ENCODE results near the gene CCNQ. TPM values are rescaled to one million over a fixed set of nuclear protein-coding genes. Genes with fewer than 3 reads are reported as not detected.

Gene CCNQ
- total and polyA plus RNA-seq, 12 donors: 16.9 to 132 (median 22.9) TPM

- peaks cover 0 to 43% (median 0%) of the 10 kb centered on the region in 7 donors for H3K27me3 ChIP-seq
Observed at GRCh38 chrX:153622661-153623309, 23.8 kb upstream of the CCNQ start.

GRCh38 chrX:153621949-153622598 is 23.1 kb upstream of the CCNQ start:
- TF ChIP-seq CTCF (IDR thresholded peaks at IDR 0.05): no peak
- Histone ChIP-seq H3K4me1 (no peaks in the 10 kb centered on the region), H3K9me3 (no peaks in the 10 kb centered on the region), H3K36me3 (no peaks in the 10 kb centered on the region), H3K4me3 (no peak overlapping the region), H3K27ac (no peak overlapping the region), H3K27me3 (peaks cover 0 to 45% (median 0%) of the 10 kb centered on the region in 7 donors)
- DNase-seq (no peak), ATAC-seq (no peak)
- intact Hi-C loops (cut with DNase I): no loop called here
- 91 to 93% methylated on average over 27 of the region's 27 CpGs for WGBS, 2 donors

More at GRCh38 chrX:153622661-153623309, 23.8 kb upstream of the CCNQ start:
- no peak for DNase-seq
- ATAC-seq: no peak
- Histone ChIP-seq H3K4me1 (no peaks in the 10 kb centered on the region), H3K27ac (no peak overlapping the region), H3K4me3 (no peak overlapping the region), H3K36me3 (no peaks in the 10 kb centered on the region), H3K9me3 (no peaks in the 10 kb centered on the region)
- WGBS, 2 donors: 66 to 72% methylated on average over 17 of the region's 17 CpGs
- intact Hi-C loops (cut with DNase I): no loop called here
- no peak for TF ChIP-seq CTCF (IDR thresholded peaks at IDR 0.05)

- WGBS, 2 donors: 85% methylated on average over 5 of the region's 5 CpGs
- H3K4me1 ChIP-seq: no peaks in the 10 kb centered on the region
- TF ChIP-seq CTCF (IDR thresholded peaks at IDR 0.05): no peak
- no peaks in the 10 kb centered on the region for H3K9me3 ChIP-seq
- no peak overlapping the region for H3K27ac ChIP-seq
- H3K4me3 ChIP-seq: no peak overlapping the region
- H3K36me3 ChIP-seq: no peaks in the 10 kb centered on the region
- intact Hi-C loops (cut with DNase I): no loop called here
- ATAC-seq: no peak
- H3K27me3 ChIP-seq: peaks cover 0 to 52% (median 0%) of the 10 kb centered on the region in 7 donors
- no peak for DNase-seq
Observed at GRCh38 chrX:153620576-153620975, 21.6 kb upstream of the CCNQ start.

- ATAC-seq (no peak), DNase-seq (no peak)
- no peak for TF ChIP-seq CTCF (IDR thresholded peaks at IDR 0.05)
- 64 to 81% methylated on average over 6 of the region's 6 CpGs for WGBS, 2 donors
- H3K4me3 ChIP-seq: no peak overlapping the region
- intact Hi-C loops (cut with DNase I): loop anchor here in 4 of 10 donors (5.0 to 10.0 kb wide), 3 partner anchors 47 to 52 kb away; no protein-coding TSS in a partner anchor
- H3K9me3 ChIP-seq: no peaks in the 10 kb centered on the region
- H3K27ac ChIP-seq: no peak overlapping the region
- no peaks in the 10 kb centered on the region for H3K36me3 ChIP-seq
- peaks cover 0 to 92% (median 0%) of the 10 kb centered on the region in 7 donors for H3K27me3 ChIP-seq
- H3K4me1 ChIP-seq: peaks cover 0 to 10% (median 8%) of the 10 kb centered on the region in 9 donors
Observed at GRCh38 chrX:153614818-153615217, 15.9 kb upstream of the CCNQ start.

All from heart right ventricle (tissue), 16 donors.